IMR-90 (cell line): ENCODE data around the gene RNASE2. TPM values are rescaled to one million over a fixed set of nuclear protein-coding genes. Genes with fewer than 3 reads are reported as not detected.

Experiments
- ATAC-seq: fragments of 200-7000 bp; cut with Tn5 transposase; 2 replicates; pipeline ENCODE4 v1.9.1; 2020; ENCODE audit warnings: low read depth, mild to moderate bottlenecking, moderate library complexity
- BruUV-seq: library from RNA; stranded (reverse); fragments of 400-500 nt; replicated peaks from 2 replicates; lab custom pipeline; 2021; lab: Mats Ljungman, UMichigan
- CTCF ChIA-PET: fragments of 300-600 bp; formaldehyde crosslinking; extraction: SDS; loops from one replicate; lab custom pipeline; 2021; ENCODE audit warnings: antibody characterized with exemption; lab: Yijun Ruan, JAX
- POLR2A ChIA-PET: fragments of 300-600 bp; sonication (Branson Sonifier 250); formaldehyde crosslinking; loops from one replicate; lab custom pipeline; 2022; ENCODE audit warnings: antibody characterized with exemption; ENCODE audit not compliant: unreplicated experiment; lab: Charles Lee
- DNase-seq: peaks from one replicate; pipeline ENCODE4 v3.0.0; 2013
- H2AFZ ChIP-seq: replicated peaks from 2 replicates; pipeline ENCODE3; 2013; ENCODE audit warnings: low read length, mild to moderate bottlenecking; ENCODE audit not compliant: poor library complexity
- H2AK5ac ChIP-seq: 2 replicates; pipeline ENCODE4 v1.6.1; 2013; ENCODE audit warnings: low read depth, low read length, inconsistent platforms
- H2AK9ac ChIP-seq: replicated peaks from 2 replicates; pipeline ENCODE3; 2013; ENCODE audit warnings: mild to moderate bottlenecking, low read depth, low read length, moderate library complexity; ENCODE audit not compliant: poor library complexity
- H2BK120ac ChIP-seq: 2 replicates; pipeline ENCODE4 v1.6.1; 2013; ENCODE audit warnings: low read depth, low read length, inconsistent platforms
- H2BK15ac ChIP-seq: 3 replicates; pipeline ENCODE4 v1.6.1; 2013; ENCODE audit warnings: low read depth, low read length, inconsistent platforms
- H2BK20ac ChIP-seq: 2 replicates; pipeline ENCODE4 v1.6.1; 2013; ENCODE audit warnings: low read depth, mild to moderate bottlenecking, inconsistent platforms, low read length, moderate library complexity
- H2BK5ac ChIP-seq: 2 replicates; pipeline ENCODE4 v1.6.1; 2013; ENCODE audit warnings: mild to moderate bottlenecking, low read depth, low read length, inconsistent platforms; ENCODE audit not compliant: poor library complexity, severe bottlenecking
- H3K14ac ChIP-seq: replicated peaks from 2 replicates; pipeline ENCODE4 v1.6.1; 2013; ENCODE audit warnings: low read depth, low read length, inconsistent platforms
- H3K18ac ChIP-seq: 2 replicates; pipeline ENCODE4 v1.6.1; 2013; ENCODE audit warnings: low read depth, low read length, control low read depth
- H3K23ac ChIP-seq: 2 replicates; pipeline ENCODE4 v1.6.1; 2013; ENCODE audit warnings: low read depth, low read length, inconsistent platforms
- H3K27ac ChIP-seq: 2 replicates; pipeline ENCODE4 v1.5.1; 2013; ENCODE audit warnings: mild to moderate bottlenecking, control low read depth, low read length; ENCODE audit not compliant: insufficient read depth
- H3K27me3 ChIP-seq: 2 replicates; pipeline ENCODE4 v1.6.1; 2013; ENCODE audit warnings: low read length; ENCODE audit not compliant: control insufficient read depth, insufficient read depth
- H3K36me3 ChIP-seq: 2 replicates; pipeline ENCODE4 v1.6.1; 2013; ENCODE audit warnings: low read length, mixed read lengths; ENCODE audit not compliant: control insufficient read depth, insufficient read depth
- H3K4ac ChIP-seq: 2 replicates; pipeline ENCODE4 v1.6.1; 2013; ENCODE audit warnings: low read depth, low read length, inconsistent platforms
- H3K4me1 ChIP-seq: 2 replicates; pipeline ENCODE4 v1.6.1; 2013; ENCODE audit warnings: low read length, mixed read lengths; ENCODE audit not compliant: control insufficient read depth, insufficient read depth
- H3K4me2 ChIP-seq: 2 replicates; pipeline ENCODE4 v1.6.1; 2013; ENCODE audit warnings: low read depth, mild to moderate bottlenecking, control low read depth, low read length, moderate library complexity
- H3K4me3 ChIP-seq: 2 replicates; pipeline ENCODE4 v1.5.1; 2013; ENCODE audit warnings: low read depth, mild to moderate bottlenecking, control low read depth, low read length, moderate library complexity; ENCODE audit not compliant: insufficient read depth
- H3K56ac ChIP-seq: 2 replicates; pipeline ENCODE4 v1.6.1; 2013; ENCODE audit warnings: low read length, inconsistent platforms; ENCODE audit not compliant: insufficient read depth; ENCODE audit errors: extremely low read depth
- H3K79me1 ChIP-seq, 2 experiments: 2 replicates each; pipeline ENCODE4 v1.6.1; 2013; ENCODE audit warnings: low read length in 2 of 2, inconsistent platforms in 1 of 2, low read depth in 1 of 2
- H3K9ac ChIP-seq: 2 replicates; pipeline ENCODE4 v1.6.1; 2013; ENCODE audit warnings: low read depth, low read length, control low read depth
- H3K9me1 ChIP-seq: 2 replicates; pipeline ENCODE4 v1.6.1; 2013; ENCODE audit warnings: low read length, inconsistent platforms; ENCODE audit not compliant: insufficient read depth
- H3K9me3 ChIP-seq: 2 replicates; pipeline ENCODE4 v1.6.1; 2013; ENCODE audit warnings: low read length; ENCODE audit not compliant: control insufficient read depth, insufficient read depth
- H4K20me1 ChIP-seq: 2 replicates; pipeline ENCODE4 v1.6.1; 2013; ENCODE audit warnings: low read length, inconsistent platforms; ENCODE audit not compliant: insufficient read depth
- H4K5ac ChIP-seq: 2 replicates; pipeline ENCODE4 v1.6.1; 2013; ENCODE audit warnings: mild to moderate bottlenecking, low read depth, low read length, control low read depth
- H4K8ac ChIP-seq, 2 experiments: 2 replicates each; pipeline ENCODE4 v1.6.1; 2013; ENCODE audit warnings: low read depth in 2 of 2, low read length in 2 of 2, control low read depth in 1 of 2, inconsistent platforms in 1 of 2
- H4K91ac ChIP-seq: 2 replicates; pipeline ENCODE4 v1.6.1; 2013; ENCODE audit warnings: low read depth, low read length, inconsistent platforms; ENCODE audit not compliant: insufficient read depth
- ELK1 ChIP-seq: fragments of 150-350 bp; IDR thresholded peaks from 2 replicates; pipeline ENCODE4 v1.6.1; 2016; ENCODE audit warnings: low read depth, mild to moderate bottlenecking, low read length, moderate library complexity, borderline replicate concordance
- FOS ChIP-seq: fragments of 150-350 bp; IDR thresholded peaks from 2 replicates; pipeline ENCODE4 v1.6.1; 2016; ENCODE audit warnings: low read depth, low read length
- MAFK ChIP-seq: IDR thresholded peaks from 2 replicates; pipeline ENCODE4 v1.6.1; 2012; ENCODE audit warnings: low read depth, low read length, improper control_type of control experiment
- MAZ ChIP-seq: IDR thresholded peaks from 2 replicates; pipeline ENCODE4 v1.6.1; 2012; ENCODE audit warnings: low read depth, mild to moderate bottlenecking, low read length, improper control_type of control experiment, moderate library complexity, borderline replicate concordance
- MXI1 ChIP-seq: IDR thresholded peaks from 2 replicates; pipeline ENCODE4 v1.6.1; 2012; ENCODE audit warnings: low read depth, mild to moderate bottlenecking, low read length, moderate library complexity, borderline replicate concordance
- RFX5 ChIP-seq: IDR thresholded peaks from 2 replicates; pipeline ENCODE4 v1.8.0; 2012; ENCODE audit warnings: low read depth, mild to moderate bottlenecking, low read length, moderate library complexity
- USF2 ChIP-seq: fragments of 150-350 bp; IDR thresholded peaks from 2 replicates; pipeline ENCODE4 v1.6.1; 2017; ENCODE audit warnings: mild to moderate bottlenecking, antibody characterized with exemption, low read length, low read depth
- whole genome bisulfite sequencing, 2 experiments: methylation state at CpG; one replicate each; pipeline versions ENCODE4 v1.1.5 to v1.1.7; 2013; ENCODE audit warnings: missing lambda C conversion rate in 2 of 2; ENCODE audit not compliant: insufficient read length in 1 of 2; ENCODE audit errors: extremely low coverage in 2 of 2; 5-methylcytosine and 5-hydroxymethylcytosine counted together
- dilution Hi-C: fragments of 300-500 bp; cut with HindIII; formaldehyde crosslinking; loops from one replicate; pipeline ENCODE4 v1.14.3; 2018; ENCODE audit warnings: low sequenced_read_pairs; ENCODE audit not compliant: unreplicated experiment
- in situ Hi-C: fragments of 300-500 bp; cut with MboI; formaldehyde crosslinking; loops from 3 replicates; pipeline ENCODE4 v1.14.3; 2019; ENCODE audit warnings: low sequenced_read_pairs, inconsistent platforms, mixed read lengths
- intact Hi-C: fragments of 100-400 bp; cut with micrococcal nuclease; formaldehyde crosslinking; loops from 2 replicates; pipeline ENCODE4 v1.10.0; 2022
- polyA plus RNA-seq, 3 experiments: library from polyadenylated mRNA; depleted of rRNA; stranded (reverse); fragments of >200 nt; gene quantifications; 2 replicates each; pipeline ENCODE4 v1.2.3, GENCODE V29; 2012; ENCODE audit warnings: low replicate concordance in 1 of 3
- total RNA-seq: library from RNA; depleted of rRNA; stranded (reverse); fragments of >200 nt; gene quantifications from 2 replicates; pipeline ENCODE4 v1.2.3, GENCODE V29; 2012

Gene RNASE2
- total and polyA plus RNA-seq, 2 of the 4 experiments (the other 2 are of a cell fraction): not detected

GRCh38 chr14:20970647-20970982 is 15.3 kb downstream of the RNASE2 start:
- in situ Hi-C loops (no loop called here), dilution Hi-C loops (no loop called here), intact Hi-C loops (loop anchor here (2.0 to 5.0 kb wide), 2 partner anchors 70 to 338 kb away; no protein-coding TSS in a partner anchor)
- no TSS peak for BruUV-seq
- Histone ChIP-seq H3K18ac (no peak overlapping the region), H2AK9ac (no peak overlapping the region), H3K9me3 (no peaks in the 10 kb centered on the region), H3K14ac (no peak overlapping the region), H3K4me2 (peak overlapping the region; percentile 85), H3K4ac (no peak overlapping the region), H3K36me3 (no peaks in the 10 kb centered on the region), H2AK5ac (no peak overlapping the region), H2BK120ac (no peak overlapping the region), H3K23ac (peak overlapping the region; percentile 44; the same call in 1 of the 2 replicates), H4K5ac (no peak overlapping the region), H3K27me3 (peaks cover 13% of the 10 kb centered on the region), H2BK15ac (no peak overlapping the region), H2AFZ (peak overlapping the region; percentile 94), H3K9me1 (peaks cover 4% of the 10 kb centered on the region; the same call in 1 of the 2 replicates), H2BK20ac (0 out of 2 replicates have a peak overlapping the region, but pooled peaks have one; percentile 3), H3K56ac (no peak overlapping the region), H4K91ac (no peak overlapping the region), H3K4me1 (peaks cover 5% of the 10 kb centered on the region; the same call in 1 of the 2 replicates), H3K27ac (no peak overlapping the region), H3K79me1 (no peaks in the 10 kb centered on the region), H4K8ac (peak overlapping the region; percentile 67 to 85; a peak in 3 of 4 replicates), H3K4me3 (peak overlapping the region; percentile 34), H3K9ac (peak overlapping the region; percentile 55), H4K20me1 (no peaks in the 10 kb centered on the region), H2BK5ac (no peak overlapping the region)
- POLR2A ChIA-PET: interaction anchor here (0.5 kb wide), 1 partner anchor 638 kb away, joined by 9 read pairs; no protein-coding TSS in a partner anchor
- ATAC-seq (peak; percentile 9), DNase-seq (no peak)
- WGBS, 2 experiments: 20% methylated on average over 3 of the region's 10 CpGs; no CpG with 5 or more reads in 1 of the 2 experiments
- TF ChIP-seq MXI1 (no peak), MAFK (no peak), FOS (no peak), ELK1 (no peak), MAZ (no peak), USF2 (no peak), RFX5 (no peak)
- CTCF ChIA-PET: interaction anchor here (0.6 to 2.1 kb wide), 22 partner anchors 8 to 777 kb away, joined by 3 to 27 read pairs (median 5); partner anchors contain the start of gene RNASE4
